ENCODE measurements around the gene SMPD3.

DNA sequence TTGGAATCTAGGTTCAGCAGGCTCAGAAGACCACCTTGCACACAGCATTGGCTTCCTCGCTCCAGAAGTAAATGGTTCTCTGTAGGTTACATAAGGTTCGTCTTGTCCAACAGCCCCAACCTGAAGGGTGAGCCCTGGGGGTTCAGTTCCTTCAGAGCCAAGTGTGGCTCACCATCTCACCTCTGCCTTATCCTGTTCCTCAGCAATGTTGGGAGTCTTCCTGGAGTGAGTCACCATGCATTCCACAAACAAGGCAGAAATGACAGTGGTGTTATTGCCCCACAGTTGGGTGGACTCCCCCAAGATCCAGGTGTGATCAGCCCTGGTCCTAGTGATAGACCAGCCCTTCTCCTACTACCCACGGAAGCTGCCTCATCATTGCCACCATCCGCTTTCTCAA lies 26.8 kb upstream of the SMPD3 start:
- TF ChIP-seq EZH2phosphoT487 (IDR thresholded peaks at IDR 0.05; ENCODE audit: low read depth, severe bottlenecking, unreplicated experiment) (no peak), EZH2 (IDR thresholded peaks at IDR 0.05; ENCODE audit: borderline replicate concordance) (no peak)
- TF ChIP-seq, protein P1, sequence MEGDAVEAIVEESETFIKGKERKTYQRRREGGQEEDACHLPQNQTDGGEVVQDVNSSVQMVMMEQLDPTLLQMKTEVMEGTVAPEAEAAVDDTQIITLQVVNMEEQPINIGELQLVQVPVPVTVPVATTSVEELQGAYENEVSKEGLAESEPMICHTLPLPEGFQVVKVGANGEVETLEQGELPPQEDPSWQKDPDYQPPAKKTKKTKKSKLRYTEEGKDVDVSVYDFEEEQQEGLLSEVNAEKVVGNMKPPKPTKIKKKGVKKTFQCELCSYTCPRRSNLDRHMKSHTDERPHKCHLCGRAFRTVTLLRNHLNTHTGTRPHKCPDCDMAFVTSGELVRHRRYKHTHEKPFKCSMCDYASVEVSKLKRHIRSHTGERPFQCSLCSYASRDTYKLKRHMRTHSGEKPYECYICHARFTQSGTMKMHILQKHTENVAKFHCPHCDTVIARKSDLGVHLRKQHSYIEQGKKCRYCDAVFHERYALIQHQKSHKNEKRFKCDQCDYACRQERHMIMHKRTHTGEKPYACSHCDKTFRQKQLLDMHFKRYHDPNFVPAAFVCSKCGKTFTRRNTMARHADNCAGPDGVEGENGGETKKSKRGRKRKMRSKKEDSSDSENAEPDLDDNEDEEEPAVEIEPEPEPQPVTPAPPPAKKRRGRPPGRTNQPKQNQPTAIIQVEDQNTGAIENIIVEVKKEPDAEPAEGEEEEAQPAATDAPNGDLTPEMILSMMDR (IDR thresholded peaks at IDR 0.05; ENCODE audit: poor library complexity): no peak
